ENCODE measurements around the gene IL10RA. TPM values are rescaled to one million over a fixed set of nuclear protein-coding genes. Genes with fewer than 3 reads are reported as not detected.

The IL10RA gene
- total and polyA plus RNA-seq, 3 experiments from 2014 or later, result 120 to 659 (median 122) TPM

DNA sequence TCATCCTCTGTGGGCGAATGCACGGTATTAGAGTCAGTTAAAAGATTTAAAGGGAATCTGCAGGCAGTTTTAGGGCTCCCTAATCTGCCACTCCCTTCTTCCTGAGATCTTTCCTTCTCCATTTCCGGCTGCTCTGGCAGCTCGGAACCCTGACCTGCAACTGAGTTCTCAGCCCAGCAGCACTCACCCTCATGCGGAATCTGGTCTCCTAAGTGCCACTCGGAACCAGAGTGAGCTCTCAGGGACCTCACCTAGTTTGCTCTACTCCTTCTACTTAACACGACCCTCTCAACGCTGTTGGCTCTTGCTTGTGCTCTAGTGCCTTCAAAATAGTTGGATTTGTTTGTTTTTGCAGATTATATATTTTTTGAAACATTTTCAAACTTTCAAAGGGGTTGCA lies 19.3 kb upstream of the IL10RA start:
- DNase-seq, result no peak
- no peak overlapping the region for H3K4me3 Mint-ChIP-seq
- no peaks in the 10 kb centered on the region for H3K27me3 Mint-ChIP-seq
- Histone ChIP-seq H3K36me3 (ENCODE audit: insufficient read depth, low read length) (no peaks in the 10 kb centered on the region), H3K4me3 (ENCODE audit: low read length) (no peak overlapping the region), H3K9me3 (ENCODE audit: low read length) (no peaks in the 10 kb centered on the region), H3K27ac (ENCODE audit: low read depth, low read length) (no peak overlapping the region), H3K4me1 (ENCODE audit: insufficient read depth, low read length) (peaks cover 34% of the 10 kb centered on the region), H3K27me3 (ENCODE audit: insufficient read depth, low read length, poor library complexity, severe bottlenecking) (no peaks in the 10 kb centered on the region)
- ChIA-PET CTCF (interaction anchor here (1.2 kb wide), 1 partner anchor 162 kb away, joined by 3 read pairs; no protein-coding TSS in a partner anchor), POLR2A (no interaction called here)
- H3K27ac Mint-ChIP-seq, result peak overlapping the region in 2 of 8 donors; percentile 43 to 65
- H3K9me3 Mint-ChIP-seq, result no peaks in the 10 kb centered on the region
- H3K36me3 Mint-ChIP-seq, result peaks cover 0 to 2% (median 0%) of the 10 kb centered on the region in 3 donors
- H3K4me1 Mint-ChIP-seq, result peaks cover 33 to 57% (median 50%) of the 10 kb centered on the region in 3 donors

DNA sequence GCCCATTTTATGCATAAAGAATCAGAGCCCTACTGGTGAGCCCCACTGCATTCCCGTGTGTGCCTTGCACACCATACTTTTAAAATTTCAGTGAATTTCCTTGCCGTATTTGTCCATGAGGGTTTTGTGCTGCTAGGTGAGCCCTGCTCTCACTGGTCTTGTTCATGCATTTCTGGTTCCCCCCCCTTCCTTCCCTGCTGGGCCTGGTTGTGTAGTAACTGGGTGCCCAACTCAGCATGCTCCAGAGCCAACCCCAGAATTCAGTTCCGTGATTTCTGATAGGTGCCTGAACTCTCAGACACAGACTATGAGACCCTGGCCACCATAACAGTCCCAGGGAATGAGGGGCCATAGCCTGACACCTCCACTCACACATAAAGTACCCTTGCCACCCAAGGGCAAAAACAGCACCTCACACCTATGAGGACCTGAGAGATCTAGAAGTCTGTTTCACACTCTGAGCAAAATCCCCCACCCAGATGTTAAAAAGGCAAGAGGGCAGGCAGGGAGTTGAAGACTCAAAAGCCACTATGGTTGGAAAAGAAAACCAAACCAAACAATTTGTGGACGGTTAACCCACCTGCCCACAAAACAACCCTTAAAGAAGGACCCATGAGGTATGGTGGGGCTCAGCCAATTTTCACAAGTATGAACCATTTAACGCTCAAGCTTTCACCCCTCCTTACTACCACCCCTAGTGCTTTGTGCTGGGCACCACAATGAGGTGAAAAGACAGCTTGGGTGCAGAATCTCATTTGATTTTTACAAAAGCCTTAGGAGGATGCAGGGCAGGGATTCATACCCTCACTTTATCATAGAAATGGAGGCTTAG lies 16.8 kb upstream of the IL10RA start:
- no peaks in the 10 kb centered on the region for H3K9me3 Mint-ChIP-seq
- Histone ChIP-seq H3K27me3 (ENCODE audit: insufficient read depth, low read length, poor library complexity, severe bottlenecking) (no peaks in the 10 kb centered on the region), H3K9me3 (ENCODE audit: low read length) (no peaks in the 10 kb centered on the region), H3K27ac (ENCODE audit: low read depth, low read length) (no peak overlapping the region), H3K4me3 (ENCODE audit: low read length) (no peak overlapping the region), H3K36me3 (ENCODE audit: insufficient read depth, low read length) (no peaks in the 10 kb centered on the region), H3K4me1 (ENCODE audit: insufficient read depth, low read length) (peaks cover 56% of the 10 kb centered on the region)
- H3K27ac Mint-ChIP-seq, result peak overlapping the region; percentile 20 to 93 (median 84)
- peak overlapping the region in 6 of 7 donors; percentile 29 to 83 (median 64) for H3K4me3 Mint-ChIP-seq
- CTCF ChIA-PET, result interaction anchor here (0.9 to 2.3 kb wide), 3 partner anchors 16 to 22 kb away, joined by 3 to 7 read pairs (median 6); no protein-coding TSS in a partner anchor
- peaks cover 0 to 2% (median 0%) of the 10 kb centered on the region in 3 donors for H3K36me3 Mint-ChIP-seq
- H3K27me3 Mint-ChIP-seq, result no peaks in the 10 kb centered on the region
- POLR2A ChIA-PET, result interaction anchor here (1.0 kb wide), 1 partner anchor 16 kb away, joined by 3 read pairs; no protein-coding TSS in a partner anchor
- DNase-seq, result no peak
- peaks cover 53 to 69% (median 60%) of the 10 kb centered on the region in 3 donors for H3K4me1 Mint-ChIP-seq

DNA sequence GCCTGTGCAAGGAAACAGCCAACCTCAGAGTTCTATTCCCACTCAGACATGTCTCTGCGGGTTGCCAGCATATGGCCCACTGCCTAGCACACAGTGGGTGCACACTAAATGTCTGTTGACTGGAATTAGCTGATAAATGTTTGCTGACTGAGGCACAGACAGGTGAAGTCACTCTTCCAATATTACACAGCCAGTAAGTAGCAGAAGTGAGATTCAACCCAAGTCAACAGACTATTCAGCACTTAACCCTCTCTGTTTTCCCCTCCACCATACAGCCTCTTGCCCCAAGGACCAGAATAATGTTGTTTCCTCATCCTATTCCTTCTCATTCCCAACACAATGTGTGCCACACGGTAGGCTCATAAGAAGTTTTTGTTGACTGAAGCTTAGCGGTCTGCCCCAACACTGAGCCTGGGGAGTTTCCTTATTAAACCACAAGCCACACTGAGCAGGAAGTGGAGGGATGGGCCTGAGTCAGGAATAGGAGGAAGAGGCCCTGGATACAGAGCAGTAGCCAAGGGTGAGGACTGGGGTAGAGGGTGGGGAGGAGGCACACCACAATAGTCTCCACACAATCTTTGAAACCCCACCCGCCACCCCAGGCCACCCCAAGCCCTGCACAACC lies 15.7 kb upstream of the IL10RA start:
- H3K27ac ChIP-seq (ENCODE audit: low read depth, low read length), result no peak overlapping the region
- Mint-ChIP-seq H3K27me3 (no peaks in the 10 kb centered on the region), H3K9me3 (no peaks in the 10 kb centered on the region), H3K36me3 (peaks cover 0 to 2% (median 0%) of the 10 kb centered on the region in 3 donors), H3K4me1 (peaks cover 61 to 73% (median 69%) of the 10 kb centered on the region in 3 donors), H3K27ac (peak overlapping the region; percentile 75 to 93 (median 88)), H3K4me3 (peak overlapping the region; percentile 8 to 77 (median 67))
- H3K36me3 ChIP-seq (ENCODE audit: insufficient read depth, low read length), result no peaks in the 10 kb centered on the region
- peaks cover 60% of the 10 kb centered on the region for H3K4me1 ChIP-seq (ENCODE audit: insufficient read depth, low read length)
- ChIA-PET POLR2A (interaction anchor here (1.0 kb wide), 1 partner anchor 18 kb away, joined by 3 read pairs; no protein-coding TSS in a partner anchor), CTCF (interaction anchor here (0.9 to 2.3 kb wide), 4 partner anchors 17 to 23 kb away, joined by 3 to 7 read pairs (median 4); no protein-coding TSS in a partner anchor)
- H3K4me3 ChIP-seq (ENCODE audit: low read length), result peak overlapping the region; percentile 22
- H3K27me3 ChIP-seq (ENCODE audit: insufficient read depth, low read length, poor library complexity, severe bottlenecking), result no peaks in the 10 kb centered on the region
- no peaks in the 10 kb centered on the region for H3K9me3 ChIP-seq (ENCODE audit: low read length)
- peak in 3 of 5 donors; percentile 14 to 60 (median 39) for DNase-seq

DNA sequence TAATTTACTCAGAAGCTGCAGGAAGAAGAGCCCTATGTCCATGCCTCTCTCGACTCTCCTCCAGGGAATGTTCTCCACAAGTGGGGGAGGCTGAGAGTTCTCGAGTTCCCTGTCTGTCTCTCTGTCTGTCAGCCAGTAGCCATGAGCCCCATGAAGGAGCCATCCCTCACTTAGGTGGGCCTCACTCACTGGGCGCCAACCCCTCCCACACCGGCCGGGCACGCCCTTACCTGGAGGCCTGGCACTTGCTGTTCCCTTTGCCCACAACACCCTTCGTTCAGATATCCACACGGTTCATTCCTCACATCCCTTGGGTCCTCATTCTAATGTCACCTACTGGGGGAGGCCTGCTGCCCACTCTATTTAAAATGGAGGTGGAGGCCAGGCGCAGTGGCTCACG lies 14.2 kb upstream of the IL10RA start:
- DNase-seq, result no peak
- H3K9me3 Mint-ChIP-seq, result no peaks in the 10 kb centered on the region
- no peaks in the 10 kb centered on the region for H3K9me3 ChIP-seq (ENCODE audit: low read length)
- peaks cover 2 to 3% (median 2%) of the 10 kb centered on the region in 3 donors for H3K36me3 Mint-ChIP-seq
- no peaks in the 10 kb centered on the region for H3K27me3 ChIP-seq (ENCODE audit: insufficient read depth, low read length, poor library complexity, severe bottlenecking)
- peak overlapping the region in 2 of 7 donors; percentile 8 to 67 for H3K4me3 Mint-ChIP-seq
- CTCF ChIA-PET, result interaction anchor here (1.2 kb wide), 1 partner anchor 17 kb away, joined by 3 read pairs; no protein-coding TSS in a partner anchor
- peaks cover 72% of the 10 kb centered on the region for H3K4me1 ChIP-seq (ENCODE audit: insufficient read depth, low read length)
- H3K27ac ChIP-seq (ENCODE audit: low read depth, low read length), result no peak overlapping the region
- H3K4me3 ChIP-seq (ENCODE audit: low read length), result no peak overlapping the region
- no peaks in the 10 kb centered on the region for H3K36me3 ChIP-seq (ENCODE audit: insufficient read depth, low read length)
- H3K27me3 Mint-ChIP-seq, result no peaks in the 10 kb centered on the region
- peak overlapping the region in 4 of 8 donors; percentile 33 to 75 (median 53) for H3K27ac Mint-ChIP-seq
- POLR2A ChIA-PET, result interaction anchor here (0.9 kb wide), 1 partner anchor 30 kb away, joined by 3 read pairs; no protein-coding TSS in a partner anchor
- H3K4me1 Mint-ChIP-seq, result peaks cover 77 to 85% (median 84%) of the 10 kb centered on the region in 3 donors

DNA sequence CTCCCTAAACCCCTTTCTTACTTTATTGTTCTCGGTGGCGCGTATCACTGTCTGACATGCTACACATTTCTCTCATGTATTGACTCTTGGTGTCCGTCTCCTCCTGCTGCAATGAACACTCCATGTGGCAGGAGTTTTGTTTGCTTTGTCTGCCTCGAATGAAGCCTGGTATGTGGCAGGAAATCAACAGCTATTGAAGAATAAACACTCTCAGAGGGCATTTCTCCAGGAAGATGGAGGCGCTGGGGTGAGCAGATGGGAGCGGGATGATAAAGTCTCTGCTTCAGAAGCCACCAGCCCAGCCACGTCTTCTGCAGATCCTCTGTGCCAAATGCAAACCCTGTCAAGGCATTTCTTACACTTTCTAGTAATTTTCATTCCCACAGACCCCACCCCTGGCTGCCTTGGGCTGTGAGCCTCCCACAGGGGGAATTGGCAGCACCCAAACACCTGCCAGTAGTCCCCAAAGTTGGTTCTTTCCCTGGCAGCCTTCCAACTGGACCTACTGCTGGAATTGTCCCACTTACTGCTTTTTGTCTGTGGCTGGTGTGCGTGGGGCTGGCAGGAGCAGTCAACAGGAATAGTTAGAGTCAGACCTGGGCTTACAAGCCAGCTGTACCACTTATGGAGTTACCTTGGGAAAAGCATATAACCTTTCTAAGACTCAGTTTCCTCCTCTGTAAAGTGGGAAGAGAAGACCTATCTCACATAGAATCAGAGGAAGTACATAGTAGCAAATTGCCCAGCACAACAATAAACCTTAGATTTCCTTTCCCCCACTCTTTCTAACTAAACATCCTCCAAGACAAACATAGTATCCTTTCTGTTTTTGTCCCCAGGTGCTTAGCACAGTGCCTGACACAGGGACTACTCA lies 13.3 kb upstream of the IL10RA start:
- no peak overlapping the region for H3K4me3 ChIP-seq (ENCODE audit: low read length)
- H3K4me1 Mint-ChIP-seq, result peaks cover 84 to 93% (median 91%) of the 10 kb centered on the region in 3 donors
- DNase-seq, result no peak
- peak overlapping the region; percentile 37 to 62 (median 50) for H3K4me3 Mint-ChIP-seq
- H3K27ac Mint-ChIP-seq, result peak overlapping the region; percentile 12 to 96 (median 76)
- H3K36me3 ChIP-seq (ENCODE audit: insufficient read depth, low read length), result no peaks in the 10 kb centered on the region
- ChIA-PET POLR2A (interaction anchor here (0.6 to 3.6 kb wide), 4 partner anchors 14 to 345 kb away, joined by 3 to 24 read pairs (median 5); partner anchors contain the start of gene IL10RA), CTCF (interaction anchor here (1.0 to 1.4 kb wide), 3 partner anchors 10 to 80 kb away, joined by 3 to 4 read pairs (median 3); no protein-coding TSS in a partner anchor)
- H3K27me3 Mint-ChIP-seq, result no peaks in the 10 kb centered on the region
- H3K9me3 ChIP-seq (ENCODE audit: low read length), result no peaks in the 10 kb centered on the region
- peaks cover 77% of the 10 kb centered on the region for H3K4me1 ChIP-seq (ENCODE audit: insufficient read depth, low read length)
- no peaks in the 10 kb centered on the region for H3K27me3 ChIP-seq (ENCODE audit: insufficient read depth, low read length, poor library complexity, severe bottlenecking)
- no peaks in the 10 kb centered on the region for H3K9me3 Mint-ChIP-seq
- H3K36me3 Mint-ChIP-seq, result peaks cover 0 to 11% (median 6%) of the 10 kb centered on the region in 3 donors
- no peak overlapping the region for H3K27ac ChIP-seq (ENCODE audit: low read depth, low read length)

DNA sequence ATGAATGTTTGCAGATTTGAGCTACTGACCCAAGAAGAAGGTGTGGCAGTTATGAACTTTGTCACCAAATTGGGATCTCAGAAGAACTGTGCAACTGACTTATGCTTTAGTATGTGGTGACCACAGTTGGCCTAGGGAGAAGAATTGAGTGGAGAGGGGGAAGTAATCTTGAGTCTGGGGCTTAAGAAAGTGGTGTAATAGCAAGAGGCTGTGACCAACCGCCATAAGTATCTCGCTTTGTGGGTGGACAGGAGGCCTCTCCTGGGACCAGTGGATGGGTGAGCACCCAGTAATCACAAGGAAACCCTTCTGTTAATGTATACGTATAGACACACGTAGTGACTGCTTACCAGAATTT lies 12.7 kb upstream of the IL10RA start:
- Histone ChIP-seq H3K27ac (ENCODE audit: low read depth, low read length) (no peak overlapping the region), H3K27me3 (ENCODE audit: insufficient read depth, low read length, poor library complexity, severe bottlenecking) (no peaks in the 10 kb centered on the region), H3K4me1 (ENCODE audit: insufficient read depth, low read length) (peaks cover 77% of the 10 kb centered on the region), H3K36me3 (ENCODE audit: insufficient read depth, low read length) (no peaks in the 10 kb centered on the region), H3K4me3 (ENCODE audit: low read length) (no peak overlapping the region), H3K9me3 (ENCODE audit: low read length) (no peaks in the 10 kb centered on the region)
- peak overlapping the region; percentile 12 to 88 (median 74) for H3K27ac Mint-ChIP-seq
- ChIA-PET CTCF (interaction anchor here (1.0 to 1.8 kb wide), 4 partner anchors 10 to 80 kb away, joined by 3 to 6 read pairs (median 4); partner anchors contain the start of gene IL10RA), POLR2A (interaction anchor here (0.6 to 3.6 kb wide), 3 partner anchors 13 to 345 kb away, joined by 3 to 24 read pairs (median 7); partner anchors contain the start of gene IL10RA)
- H3K4me3 Mint-ChIP-seq, result peak overlapping the region; percentile 37 to 62 (median 50)
- no peak for DNase-seq
- peaks cover 0 to 12% (median 6%) of the 10 kb centered on the region in 3 donors for H3K36me3 Mint-ChIP-seq
- peaks cover 85 to 93% (median 92%) of the 10 kb centered on the region in 3 donors for H3K4me1 Mint-ChIP-seq
- no peaks in the 10 kb centered on the region for H3K27me3 Mint-ChIP-seq
- H3K9me3 Mint-ChIP-seq, result no peaks in the 10 kb centered on the region

DNA sequence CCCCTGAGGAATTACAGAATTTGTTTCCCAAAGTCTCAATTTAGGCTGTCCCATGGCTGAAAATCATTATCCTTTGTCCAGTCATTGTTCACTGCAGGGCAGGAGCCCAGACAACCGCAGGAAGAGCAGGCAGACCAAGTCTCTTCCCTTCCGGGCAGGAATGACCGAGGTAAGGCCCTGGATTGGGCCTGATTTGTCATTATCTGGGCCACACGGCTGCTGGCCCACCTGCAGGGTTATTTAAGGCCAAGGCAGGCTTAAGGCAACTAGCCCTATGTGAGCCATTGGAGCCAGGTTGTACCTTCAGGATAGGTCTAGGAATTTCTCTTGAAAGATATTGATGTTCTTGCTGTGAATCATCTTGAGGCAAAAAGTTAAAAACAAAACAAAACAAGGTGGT lies 9.7 kb upstream of the IL10RA start:
- H3K9me3 Mint-ChIP-seq, result no peaks in the 10 kb centered on the region
- Histone ChIP-seq H3K4me3 (ENCODE audit: low read length) (no peak overlapping the region), H3K27ac (ENCODE audit: low read depth, low read length) (no peak overlapping the region), H3K36me3 (ENCODE audit: insufficient read depth, low read length) (no peaks in the 10 kb centered on the region), H3K27me3 (ENCODE audit: insufficient read depth, low read length, poor library complexity, severe bottlenecking) (no peaks in the 10 kb centered on the region), H3K9me3 (ENCODE audit: low read length) (no peaks in the 10 kb centered on the region), H3K4me1 (ENCODE audit: insufficient read depth, low read length) (peaks cover 67% of the 10 kb centered on the region)
- H3K4me1 Mint-ChIP-seq, result peaks cover 75 to 85% (median 85%) of the 10 kb centered on the region in 3 donors
- POLR2A ChIA-PET, result interaction anchor here (0.6 to 3.6 kb wide), 4 partner anchors 10 to 1294 kb away, joined by 3 to 24 read pairs (median 5); partner anchors contain the start of gene IL10RA
- CTCF ChIA-PET, result interaction anchor here (0.9 to 2.6 kb wide), 5 partner anchors 11 to 169 kb away, joined by 3 to 15 read pairs (median 6); no protein-coding TSS in a partner anchor
- peaks cover 0 to 15% (median 6%) of the 10 kb centered on the region in 3 donors for H3K36me3 Mint-ChIP-seq
- H3K27me3 Mint-ChIP-seq, result no peaks in the 10 kb centered on the region
- DNase-seq, result no peak
- peak overlapping the region in 7 of 8 donors; percentile 21 to 79 (median 66) for H3K27ac Mint-ChIP-seq
- peak overlapping the region in 4 of 7 donors; percentile 15 to 47 (median 30) for H3K4me3 Mint-ChIP-seq

Measured in CD8-positive, alpha-beta memory T cell (primary cell).